Common myeloid progenitor, CD34-positive (primary cell): ENCODE data around the gene DDX18.

Experiments used
- CTCF ChIA-PET: fragments of 350-600 bp; sonication (Branson Sonifier 250); formaldehyde crosslinking; loops from one replicate; lab custom pipeline; 2021; ENCODE audit warnings: antibody characterized with exemption; lab: Charles Lee
- POLR2A ChIA-PET: fragments of 350-600 bp; sonication (Branson Sonifier 250); formaldehyde crosslinking; loops from one replicate; lab custom pipeline; 2021; ENCODE audit warnings: antibody characterized with exemption; lab: Charles Lee
- DNase-seq, 3 donors: peaks; one replicate each; pipeline versions ENCODE4 v3.0.0 to v3.0.0-alpha.2; 2013
- H3K27ac ChIP-seq, 2 experiments: 1 replicate in 1 of 2; 2 replicates in 1 of 2; pipeline ENCODE4 v1.7.0; 2013; ENCODE audit warnings: inconsistent platforms in 2 of 2, low read length in 2 of 2, mild to moderate bottlenecking in 2 of 2, low read depth in 1 of 2, moderate library complexity in 1 of 2; ENCODE audit not compliant: severe bottlenecking in 2 of 2, insufficient read depth in 1 of 2, poor library complexity in 1 of 2
- H3K27me3 ChIP-seq, 5 experiments: replicated peaks in 2 of 5; 1 replicate in 3 of 5; 2 replicates in 2 of 5; pipeline versions ENCODE4 v1.6.1 to v1.7.0; 2013; ENCODE audit warnings: low read length in 4 of 5, mild to moderate bottlenecking in 2 of 5, moderate library complexity in 2 of 5, inconsistent platforms in 1 of 5; ENCODE audit not compliant: insufficient read depth in 5 of 5, control insufficient read depth in 4 of 5
- H3K36me3 ChIP-seq, 4 experiments: 1 replicate in 2 of 4; 2 replicates in 2 of 4; pipeline versions ENCODE4 v1.6.1 to v1.7.0; 2013; ENCODE audit warnings: low read length in 3 of 4, control low read depth in 1 of 4, mild to moderate bottlenecking in 1 of 4; ENCODE audit not compliant: control insufficient read depth in 4 of 4, insufficient read depth in 4 of 4
- H3K4me1 ChIP-seq, 4 experiments: 1 replicate in 3 of 4; 2 replicates in 1 of 4; pipeline versions ENCODE4 v1.6.1 to v1.7.1; 2013; ENCODE audit warnings: low read length in 3 of 4, mild to moderate bottlenecking in 3 of 4, control low read depth in 1 of 4, inconsistent platforms in 1 of 4, moderate library complexity in 1 of 4; ENCODE audit not compliant: control insufficient read depth in 4 of 4, insufficient read depth in 4 of 4; ENCODE audit errors: control extremely low read depth in 1 of 4
- H3K4me3 ChIP-seq, 7 experiments: 1 replicate in 4 of 7; 2 replicates in 3 of 7; pipeline versions ENCODE4 v1.5.1 to v1.7.0; 2013; ENCODE audit warnings: mild to moderate bottlenecking in 7 of 7, low read length in 6 of 7, moderate library complexity in 6 of 7, inconsistent platforms in 2 of 7, low read depth in 2 of 7, control low read depth in 1 of 7; ENCODE audit not compliant: insufficient read depth in 4 of 7, control insufficient read depth in 1 of 7; ENCODE audit errors: extremely low read depth in 1 of 7
- H3K9me3 ChIP-seq, 5 experiments: 1 replicate in 4 of 5; 2 replicates in 1 of 5; pipeline versions ENCODE4 v1.6.1 to v1.7.1; 2013; ENCODE audit warnings: low read length in 4 of 5, mild to moderate bottlenecking in 2 of 5, inconsistent platforms in 1 of 5, low read depth in 1 of 5, moderate library complexity in 1 of 5; ENCODE audit not compliant: control insufficient read depth in 4 of 5, insufficient read depth in 2 of 5; ENCODE audit errors: control extremely low read depth in 1 of 5
- WGBS: methylation state at CpG from one replicate; pipeline ENCODE4 v1.1.5; 2013; ENCODE audit not compliant: insufficient coverage; 5-methylcytosine and 5-hydroxymethylcytosine counted together

DDX18 gene

DNA sequence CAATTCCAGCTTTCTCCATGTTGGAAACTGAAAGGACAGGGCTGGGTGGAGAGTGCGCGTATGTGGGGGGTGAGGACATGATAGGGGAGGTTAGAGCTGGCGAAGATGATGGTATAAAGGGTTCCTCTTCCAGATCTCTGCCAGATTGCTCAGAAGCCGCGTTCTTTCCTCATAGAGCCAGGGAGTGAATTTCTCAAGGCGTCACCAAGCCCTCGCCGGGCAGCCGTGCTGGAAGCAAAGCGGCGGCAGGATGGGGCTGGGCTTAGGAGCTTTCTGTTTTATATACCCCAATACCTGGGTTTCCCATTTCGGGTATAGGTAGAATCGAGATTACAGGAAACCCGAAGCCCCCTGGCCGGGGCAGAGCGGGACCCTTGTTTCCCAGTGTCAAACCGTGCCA, 43.8 kb downstream of the DDX18 start:
- CTCF ChIA-PET, result no interaction called here

GRCh38 chr2:117858892-117859531, 44.5 kb downstream of the DDX18 start:
- H3K27ac ChIP-seq, result no peak overlapping the region
- peaks cover 0 to 19% (median 15%) of the 10 kb centered on the region in 5 experiments for H3K9me3 ChIP-seq
- no peak for DNase-seq
- peaks cover 2 to 52% (median 5%) of the 10 kb centered on the region in 5 experiments for H3K27me3 ChIP-seq
- 57% methylated on average over 38 of the region's 41 CpGs for WGBS
- no peaks in the 10 kb centered on the region for H3K36me3 ChIP-seq
- ChIA-PET POLR2A (no interaction called here), CTCF (no interaction called here)
- no peaks in the 10 kb centered on the region for H3K4me1 ChIP-seq
- no peak overlapping the region for H3K4me3 ChIP-seq

More for the DNA sequence above, 43.8 kb downstream of the DDX18 start:
- Histone ChIP-seq H3K27ac (no peak overlapping the region), H3K4me3 (no peak overlapping the region), H3K4me1 (no peaks in the 10 kb centered on the region), H3K9me3 (peaks cover 0 to 19% (median 15%) of the 10 kb centered on the region in 5 experiments), H3K36me3 (no peaks in the 10 kb centered on the region), H3K27me3 (peaks cover 2 to 54% (median 5%) of the 10 kb centered on the region in 5 experiments)
- DNase-seq, result no peak
- POLR2A ChIA-PET, result no interaction called here
- WGBS, result 73% methylated on average over 13 of the region's 17 CpGs

- Histone ChIP-seq H3K36me3 (no peaks in the 10 kb centered on the region), H3K4me1 (no peaks in the 10 kb centered on the region), H3K27ac (no peak overlapping the region), H3K4me3 (no peak overlapping the region), H3K27me3 (peaks cover 2 to 52% (median 5%) of the 10 kb centered on the region in 5 experiments), H3K9me3 (peaks cover 0 to 19% (median 15%) of the 10 kb centered on the region in 5 experiments)
- no peak for DNase-seq
- CTCF ChIA-PET, result no interaction called here
- POLR2A ChIA-PET, result no interaction called here
- 66% methylated on average over 44 of the region's 44 CpGs for WGBS
Observed at GRCh38 chr2:117859532-117859911, 45.0 kb downstream of the DDX18 start.

DNA sequence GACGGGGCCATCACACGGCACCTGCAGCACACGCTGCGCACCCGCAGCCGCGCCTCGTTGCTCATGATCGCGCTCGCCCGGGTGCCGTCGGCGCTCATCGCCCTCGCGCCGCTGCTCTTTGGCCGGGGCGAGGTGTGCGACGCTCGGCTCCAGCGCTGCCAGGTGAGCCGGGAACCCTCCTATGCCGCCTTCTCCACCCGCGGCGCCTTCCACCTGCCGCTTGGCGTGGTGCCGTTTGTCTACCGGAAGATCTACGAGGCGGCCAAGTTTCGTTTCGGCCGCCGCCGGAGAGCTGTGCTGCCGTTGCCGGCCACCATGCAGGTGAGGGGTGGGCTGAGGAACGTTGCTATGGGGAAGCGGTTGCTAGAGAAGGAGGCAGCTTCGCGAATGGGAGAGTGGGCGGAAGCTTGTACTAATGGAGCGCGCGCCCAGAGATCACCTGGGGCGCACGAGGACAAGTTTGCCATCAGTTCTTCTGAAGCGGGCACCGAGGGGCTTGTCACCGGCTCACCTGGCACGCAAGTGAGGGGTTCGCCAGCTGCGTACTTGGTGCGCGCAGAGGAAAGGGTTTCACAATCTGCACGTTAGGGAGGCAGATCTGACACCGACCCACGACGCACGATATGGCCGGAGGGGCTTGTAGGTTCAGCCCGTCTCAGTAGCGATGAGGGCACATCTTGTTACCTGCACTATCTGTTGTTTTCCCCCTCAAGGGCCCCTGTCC, 45.6 kb downstream of the DDX18 start:
- H3K27ac ChIP-seq, result no peak overlapping the region
- peaks cover 2 to 52% (median 3%) of the 10 kb centered on the region in 5 experiments for H3K27me3 ChIP-seq
- H3K4me3 ChIP-seq, result no peak overlapping the region
- no peaks in the 10 kb centered on the region for H3K4me1 ChIP-seq
- H3K9me3 ChIP-seq, result peaks cover 0 to 19% (median 15%) of the 10 kb centered on the region in 5 experiments
- 40% methylated on average over 61 of the region's 69 CpGs for WGBS
- ChIA-PET CTCF (no interaction called here), POLR2A (no interaction called here)
- DNase-seq, result no peak
- H3K36me3 ChIP-seq, result no peaks in the 10 kb centered on the region

DNA sequence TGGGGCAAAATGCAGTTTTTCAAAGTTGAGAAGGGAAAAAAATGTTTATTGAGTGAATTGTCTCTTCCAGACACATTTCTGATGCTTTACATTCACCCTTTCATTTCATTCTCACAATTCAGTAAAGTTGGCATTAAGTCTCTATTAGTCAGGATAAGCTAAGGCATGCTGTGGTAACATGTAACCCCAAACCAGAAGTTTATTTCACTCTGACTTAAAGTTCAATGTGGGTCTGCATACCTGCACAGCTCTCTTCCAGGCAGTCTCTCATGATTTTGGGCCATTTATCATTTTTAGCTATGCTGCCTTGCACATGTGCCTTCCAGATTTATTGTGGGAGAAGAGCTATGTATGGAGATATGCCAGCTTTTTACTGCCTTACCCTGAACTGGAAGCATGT, 48.0 kb downstream of the DDX18 start:
- DNase-seq, result no peak
- ChIA-PET POLR2A (no interaction called here), CTCF (no interaction called here)
- Histone ChIP-seq H3K36me3 (no peaks in the 10 kb centered on the region), H3K4me1 (no peaks in the 10 kb centered on the region), H3K27me3 (peaks cover 2 to 41% (median 3%) of the 10 kb centered on the region in 5 experiments), H3K4me3 (no peak overlapping the region), H3K9me3 (peaks cover 0 to 19% (median 15%) of the 10 kb centered on the region in 5 experiments), H3K27ac (no peak overlapping the region)

GRCh38 chr2:117875786-117876185, 61.3 kb downstream of the DDX18 start:
- H3K4me3 ChIP-seq, result no peak overlapping the region
- no peaks in the 10 kb centered on the region for H3K36me3 ChIP-seq
- no peaks in the 10 kb centered on the region for H3K4me1 ChIP-seq
- 50% methylated on average over 1 of the region's 1 CpG for WGBS
- peaks cover 0 to 3% (median 0%) of the 10 kb centered on the region in 5 experiments for H3K9me3 ChIP-seq
- ChIA-PET POLR2A (no interaction called here), CTCF (no interaction called here)
- no peaks in the 10 kb centered on the region for H3K27me3 ChIP-seq
- H3K27ac ChIP-seq, result no peak overlapping the region
- no peak for DNase-seq

- Histone ChIP-seq H3K27me3 (no peaks in the 10 kb centered on the region), H3K9me3 (peaks cover 0 to 10% (median 0%) of the 10 kb centered on the region in 5 experiments), H3K27ac (no peak overlapping the region), H3K36me3 (no peaks in the 10 kb centered on the region), H3K4me3 (no peak overlapping the region), H3K4me1 (no peaks in the 10 kb centered on the region)
- WGBS, result 100% methylated on average over 1 of the region's 2 CpGs
- POLR2A ChIA-PET, result no interaction called here
- DNase-seq, result no peak
- CTCF ChIA-PET, result no interaction called here
Observed at GRCh38 chr2:117879003-117879402, 64.5 kb downstream of the DDX18 start.
